Activated CD8-positive, alpha-beta T cell treated with anti-CD3 and anti-CD28 coated beads for 36 hours (primary cell): ENCODE data around the gene NEDD4L. TPM values are rescaled to one million over a fixed set of nuclear protein-coding genes. Genes with fewer than 3 reads are reported as not detected.

ENCODE experiments used
- ATAC-seq: fragments of 200-7000 bp; cut with Tn5 transposase; one replicate; pipeline ENCODE4 v1.10.0; 2021; ENCODE audit warnings: mild to moderate bottlenecking, moderate library complexity
- CTCF ChIA-PET: fragments of 350-600 bp; sonication (Branson Sonifier 250); formaldehyde crosslinking; loops from one replicate; lab custom pipeline; 2021; ENCODE audit warnings: antibody characterized with exemption; lab: Charles Lee
- POLR2A ChIA-PET: fragments of 350-600 bp; sonication (Branson Sonifier 250); formaldehyde crosslinking; loops from one replicate; lab custom pipeline; 2021; ENCODE audit warnings: antibody characterized with exemption; lab: Charles Lee
- DNase-seq: peaks from one replicate; pipeline ENCODE4 v3.0.0-alpha.2; 2020
- H3K27ac Mint-ChIP-seq: one replicate; pipeline ENCODE4 v1.8.0; 2021; ENCODE audit warnings: mild to moderate bottlenecking, mixed read lengths
- H3K27me3 Mint-ChIP-seq: one replicate; pipeline ENCODE4 v1.8.0; 2021; ENCODE audit warnings: mixed read lengths
- H3K36me3 Mint-ChIP-seq: one replicate; pipeline ENCODE4 v1.8.0; 2021; ENCODE audit warnings: low read depth, mixed read lengths
- H3K4me1 Mint-ChIP-seq: one replicate; pipeline ENCODE4 v1.8.0; 2021; ENCODE audit warnings: low read depth, mixed read lengths
- H3K4me3 Mint-ChIP-seq: one replicate; pipeline ENCODE4 v1.8.0; 2021; ENCODE audit warnings: mild to moderate bottlenecking, moderate library complexity, mixed read lengths
- H3K9me3 Mint-ChIP-seq: one replicate; pipeline ENCODE4 v1.8.0; 2021; ENCODE audit warnings: mixed read lengths
- intact Hi-C: fragments of 100-400 bp; cut with micrococcal nuclease; formaldehyde crosslinking; loops from one replicate; pipeline ENCODE4 v1.10.0; 2022
- total RNA-seq, 2 experiments: library from RNA; stranded (reverse); gene quantifications; one replicate each; pipeline ENCODE4 v1.2.3, GENCODE V29; 2021
- TF ChIP-seq, protein P1 (sequence below): fragments of 200-600 bp; IDR thresholded peaks from one replicate; pipeline ENCODE4 v1.8.0; 2022; ENCODE audit warnings: antibody characterized with exemption, mild to moderate bottlenecking

NEDD4L gene
- total RNA-seq, 2 experiments from 2014 or later = 7.5 to 8.5 TPM

GRCh38 chr18:58217052-58217451, 173.0 kb downstream of the NEDD4L start:
- Mint-ChIP-seq H3K27me3 (peaks cover 14% of the 10 kb centered on the region), H3K9me3 (no peaks in the 10 kb centered on the region), H3K27ac (no peak overlapping the region), H3K4me3 (no peak overlapping the region), H3K4me1 (peaks cover 13% of the 10 kb centered on the region), H3K36me3 (no peaks in the 10 kb centered on the region)
- TF ChIP-seq, protein P1, sequence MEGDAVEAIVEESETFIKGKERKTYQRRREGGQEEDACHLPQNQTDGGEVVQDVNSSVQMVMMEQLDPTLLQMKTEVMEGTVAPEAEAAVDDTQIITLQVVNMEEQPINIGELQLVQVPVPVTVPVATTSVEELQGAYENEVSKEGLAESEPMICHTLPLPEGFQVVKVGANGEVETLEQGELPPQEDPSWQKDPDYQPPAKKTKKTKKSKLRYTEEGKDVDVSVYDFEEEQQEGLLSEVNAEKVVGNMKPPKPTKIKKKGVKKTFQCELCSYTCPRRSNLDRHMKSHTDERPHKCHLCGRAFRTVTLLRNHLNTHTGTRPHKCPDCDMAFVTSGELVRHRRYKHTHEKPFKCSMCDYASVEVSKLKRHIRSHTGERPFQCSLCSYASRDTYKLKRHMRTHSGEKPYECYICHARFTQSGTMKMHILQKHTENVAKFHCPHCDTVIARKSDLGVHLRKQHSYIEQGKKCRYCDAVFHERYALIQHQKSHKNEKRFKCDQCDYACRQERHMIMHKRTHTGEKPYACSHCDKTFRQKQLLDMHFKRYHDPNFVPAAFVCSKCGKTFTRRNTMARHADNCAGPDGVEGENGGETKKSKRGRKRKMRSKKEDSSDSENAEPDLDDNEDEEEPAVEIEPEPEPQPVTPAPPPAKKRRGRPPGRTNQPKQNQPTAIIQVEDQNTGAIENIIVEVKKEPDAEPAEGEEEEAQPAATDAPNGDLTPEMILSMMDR = no peak
- intact Hi-C loops = no loop called here
- DNase-seq (no peak), ATAC-seq (no peak)
- ChIA-PET POLR2A (no interaction called here), CTCF (no interaction called here)

DNA sequence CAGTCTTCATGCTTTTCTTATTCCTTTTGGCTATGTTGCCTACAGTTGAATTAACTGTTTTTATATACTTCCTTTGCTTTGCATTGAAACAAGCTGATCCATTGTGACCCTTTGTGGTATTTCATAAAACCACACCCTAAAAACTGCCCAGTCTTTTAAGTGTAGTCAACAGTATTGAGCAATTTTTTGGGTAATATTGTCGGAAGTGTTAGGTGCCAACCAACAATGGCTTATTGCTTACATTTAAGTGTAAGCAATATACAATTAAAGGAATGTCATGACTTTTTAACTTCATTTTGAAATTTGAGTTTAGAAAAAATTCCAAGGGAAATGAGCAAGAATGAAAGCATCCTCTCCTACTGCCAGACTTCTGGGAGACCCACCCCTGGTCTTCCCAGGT, 174.1 kb downstream of the NEDD4L start:
- Mint-ChIP-seq H3K27me3 (peaks cover 14% of the 10 kb centered on the region), H3K4me3 (no peak overlapping the region), H3K4me1 (peaks cover 13% of the 10 kb centered on the region), H3K36me3 (no peaks in the 10 kb centered on the region), H3K9me3 (no peaks in the 10 kb centered on the region), H3K27ac (no peak overlapping the region)
- POLR2A ChIA-PET = interaction anchor here (1.1 kb wide), 1 partner anchor 23 kb away, joined by 3 read pairs; no protein-coding TSS in a partner anchor
- CTCF ChIA-PET = no interaction called here
- DNase-seq (no peak), ATAC-seq (no peak)
- TF ChIP-seq, protein P1 = no peak
- intact Hi-C loops = no loop called here

- ChIA-PET POLR2A (no interaction called here), CTCF (interaction anchor here (1.9 kb wide), 1 partner anchor 178 kb away, joined by 4 read pairs; the partner anchor contains the start of gene NEDD4L)
- intact Hi-C loops = no loop called here
- no peaks in the 10 kb centered on the region for H3K9me3 Mint-ChIP-seq
- TF ChIP-seq, protein P1 = no peak
- no peaks in the 10 kb centered on the region for H3K36me3 Mint-ChIP-seq
- H3K4me1 Mint-ChIP-seq = peaks cover 7% of the 10 kb centered on the region
- H3K4me3 Mint-ChIP-seq = no peak overlapping the region
- peaks cover 7% of the 10 kb centered on the region for H3K27me3 Mint-ChIP-seq
- H3K27ac Mint-ChIP-seq = no peak overlapping the region
- DNase-seq (no peak), ATAC-seq (no peak)
Observed at GRCh38 chr18:58221060-58221725, 177.2 kb downstream of the NEDD4L start.

DNA sequence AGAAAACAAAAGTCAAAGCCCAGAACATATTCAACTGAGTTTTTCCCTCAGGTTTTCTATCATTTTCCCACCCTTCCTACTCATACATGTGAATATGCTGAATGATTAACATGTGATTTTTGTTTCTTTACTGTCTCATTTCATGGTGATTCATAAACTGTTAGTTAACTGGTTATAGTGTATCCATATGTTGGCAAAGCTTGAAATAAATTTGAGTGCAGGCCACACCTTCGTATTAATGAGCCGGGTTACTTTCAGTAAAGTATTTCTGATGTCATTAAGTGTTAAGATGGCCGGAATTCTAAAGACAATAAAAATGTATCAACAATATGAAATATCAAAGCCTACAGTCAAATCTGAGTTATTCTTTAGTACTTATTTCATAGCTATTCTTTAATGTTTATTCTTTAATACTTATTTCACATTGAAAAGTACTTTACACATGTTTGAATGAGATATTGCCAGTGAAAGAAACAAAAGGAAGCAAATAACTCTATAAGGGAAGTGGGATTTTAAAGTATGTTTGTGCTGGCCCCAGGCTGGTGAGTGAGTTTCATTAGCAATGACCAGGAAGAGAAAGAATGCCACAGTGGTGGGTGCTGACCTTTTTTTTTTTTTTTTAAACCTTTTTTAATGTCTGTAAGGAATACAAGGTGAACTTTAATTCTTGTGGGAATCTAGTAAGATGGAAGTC, 178.6 kb downstream of the NEDD4L start:
- no peak for DNase-seq
- no peak for ATAC-seq
- Mint-ChIP-seq H3K36me3 (no peaks in the 10 kb centered on the region), H3K27ac (no peak overlapping the region), H3K4me1 (peaks cover 7% of the 10 kb centered on the region), H3K9me3 (no peaks in the 10 kb centered on the region), H3K27me3 (peaks cover 1% of the 10 kb centered on the region), H3K4me3 (no peak overlapping the region)
- TF ChIP-seq, protein P1 = no peak
- ChIA-PET CTCF (interaction anchor here (1.9 kb wide), 1 partner anchor 179 kb away, joined by 4 read pairs; the partner anchor contains the start of gene NEDD4L), POLR2A (no interaction called here)
- intact Hi-C loops = no loop called here
